Fibroblast of lung (primary cell): ENCODE results near the gene NOXRED1. TPM values are rescaled to one million over a fixed set of nuclear protein-coding genes. Genes with fewer than 3 reads are reported as not detected.

Experiments used
- DNase-seq, 2 donors: peaks; one replicate each; pipeline versions ENCODE4 v3.0.0 to v3.0.0-alpha.2; 2010; ENCODE audit warnings: low read depth in 2 of 2
- H2AFZ ChIP-seq: 2 replicates; pipeline ENCODE4 v1.5.1; 2012; ENCODE audit warnings: low read length, control low read depth, inconsistent platforms
- H3K27ac ChIP-seq: 2 replicates; pipeline ENCODE4 v1.5.1; 2011; ENCODE audit warnings: low read length, control low read depth; ENCODE audit not compliant: insufficient read depth
- H3K27me3 ChIP-seq: 2 replicates; pipeline ENCODE4 v1.5.1; 2011; ENCODE audit warnings: mild to moderate bottlenecking, low read length; ENCODE audit not compliant: control insufficient read depth, insufficient read depth
- H3K36me3 ChIP-seq: 2 replicates; pipeline ENCODE4 v1.5.1; 2011; ENCODE audit warnings: low read length; ENCODE audit not compliant: control insufficient read depth, insufficient read depth
- H3K4me1 ChIP-seq: 2 replicates; pipeline ENCODE4 v1.5.1; 2011; ENCODE audit warnings: low read length; ENCODE audit not compliant: control insufficient read depth, insufficient read depth; ENCODE audit errors: extremely low read depth
- H3K4me2 ChIP-seq: 2 replicates; pipeline ENCODE4 v1.5.1; 2011; ENCODE audit warnings: low read length, control low read depth; ENCODE audit not compliant: insufficient read depth; ENCODE audit errors: extremely low read depth
- H3K4me3 ChIP-seq, 4 experiments: fragments of 200-600 bp in 1 of 4; sonication (generic) in 1 of 4; replicated peaks in 1 of 4; 2 replicates each; pipeline ENCODE4 v1.5.1; 2011 to 2016; ENCODE audit warnings: low read length in 4 of 4, low read depth in 3 of 4, mild to moderate bottlenecking in 3 of 4, control low read depth in 2 of 4, inconsistent platforms in 1 of 4, mixed read lengths in 1 of 4; ENCODE audit not compliant: insufficient read depth in 1 of 4; ENCODE audit errors: control extremely low read depth in 1 of 4
- H3K79me2 ChIP-seq: 2 replicates; pipeline ENCODE4 v1.5.1; 2012; ENCODE audit warnings: mild to moderate bottlenecking, low read length, inconsistent platforms; ENCODE audit not compliant: control insufficient read depth, insufficient read depth
- H3K9ac ChIP-seq: 2 replicates; pipeline ENCODE4 v1.5.1; 2011; ENCODE audit warnings: mild to moderate bottlenecking, low read length, control low read depth; ENCODE audit not compliant: insufficient read depth
- H3K9me3 ChIP-seq: 2 replicates; pipeline ENCODE4 v1.5.1; 2012; ENCODE audit warnings: low read depth, low read length; ENCODE audit not compliant: control insufficient read depth, insufficient read depth
- H4K20me1 ChIP-seq: 2 replicates; pipeline ENCODE4 v1.5.1; 2011; ENCODE audit warnings: low read length; ENCODE audit not compliant: control insufficient read depth, insufficient read depth; ENCODE audit errors: extremely low read depth
- CTCF ChIP-seq, 2 donors: IDR thresholded peaks in 1 of 2; conservative IDR thresholded peaks in 1 of 2; 1 replicate in 1 of 2; 2 replicates in 1 of 2; pipeline ENCODE4 v1.5.1; 2011 to 2012; ENCODE audit warnings: low read length in 2 of 2, control low read depth in 1 of 2, inconsistent platforms in 1 of 2, low read depth in 1 of 2, mild to moderate bottlenecking in 1 of 2
- EZH2 ChIP-seq: IDR thresholded peaks from 2 replicates; pipeline ENCODE4 v1.5.1; 2012; ENCODE audit warnings: low read length, control low read depth, mild to moderate bottlenecking; ENCODE audit errors: missing control alignments
- polyA minus RNA-seq: library from RNA; depleted of rRNA, polyadenylated mRNA; stranded (reverse); fragments of >200 nt; gene quantifications from 2 replicates; pipeline ENCODE4 v1.2.3, GENCODE V29; 2011; ENCODE audit warnings: low replicate concordance
- polyA plus RNA-seq, 2 donors: library from polyadenylated mRNA; depleted of rRNA in 1 of 2; stranded (reverse) in 1 of 2; unstranded in 1 of 2; fragments of >200 nt; gene quantifications; 2 replicates each; pipeline ENCODE4 v1.2.1, GENCODE V29; 2011 to 2012; ENCODE audit warnings: missing spikeins in 1 of 2
- total RNA-seq: library from RNA; depleted of rRNA; stranded (reverse); fragments of >200 nt; gene quantifications from 2 replicates; pipeline ENCODE4 v1.2.1, GENCODE V29; 2014

NOXRED1 gene
- 0.26 and 0.83 TPM in 2 replicates for total RNA-seq
- 0.05 and 0.14 TPM in 2 replicates for polyA plus RNA-seq
- polyA plus RNA-seq (2012): 0.09 and 0.13 TPM in 2 replicates
- not detected in 2 replicates for polyA minus RNA-seq

GRCh38 chr14:77423423-77423822 is at the start of gene NOXRED1:
Gene NOXRED1 (minus strand): TSS chr14:77423523. CDS start chr14:77422889, 634 bp downstream.
- H3K4me2 ChIP-seq: no peak within 1 kb of the TSS
- no peak for DNase-seq
- H3K27ac ChIP-seq: no peak within 1 kb of the TSS
- peaks cover 7% of the 10 kb centered on the region for H3K36me3 ChIP-seq
- H3K4me3 ChIP-seq: no peak within 1 kb of the TSS
- no peaks in the 10 kb centered on the region for H3K9me3 ChIP-seq
- TF ChIP-seq EZH2 (no peak), CTCF (conservative IDR thresholded peaks at IDR 0.05 in 1 of 2, IDR thresholded peaks at IDR 0.05 in 1 of 2; ENCODE audit: low read depth in 1 of 2, low read length in 2 of 2) (no peak)
- no peak within 1 kb of the TSS for H3K9ac ChIP-seq
- no peak within 1 kb of the TSS for H2AFZ ChIP-seq
- H3K27me3 ChIP-seq: no peaks in the 10 kb centered on the region
- no peaks in the 10 kb centered on the region for H3K79me2 ChIP-seq
- H3K4me1 ChIP-seq: no peaks in the 10 kb centered on the region
- no peaks in the 10 kb centered on the region for H4K20me1 ChIP-seq

- no peaks in the 10 kb centered on the region for H3K79me2 ChIP-seq
- TF ChIP-seq EZH2 (no peak), CTCF (conservative IDR thresholded peaks at IDR 0.05 in 1 of 2, IDR thresholded peaks at IDR 0.05 in 1 of 2; ENCODE audit: low read depth in 1 of 2, low read length in 2 of 2) (no peak)
- H3K36me3 ChIP-seq: peaks cover 5% of the 10 kb centered on the region
- H3K9ac ChIP-seq: no peak overlapping the region
- H3K27ac ChIP-seq: no peak overlapping the region
- no peak overlapping the region for H3K4me3 ChIP-seq
- no peak overlapping the region for H2AFZ ChIP-seq
- no peaks in the 10 kb centered on the region for H4K20me1 ChIP-seq
- no peaks in the 10 kb centered on the region for H3K9me3 ChIP-seq
- H3K4me1 ChIP-seq: no peaks in the 10 kb centered on the region
- H3K4me2 ChIP-seq: no peak overlapping the region
- H3K27me3 ChIP-seq: peaks cover 3% of the 10 kb centered on the region
- DNase-seq: no peak
Measured at GRCh38 chr14:77470224-77470870, 47.0 kb upstream of the NOXRED1 start.

GRCh38 chr14:77469539-77469938 is 46.2 kb upstream of the NOXRED1 start:
- Histone ChIP-seq H3K4me1 (no peaks in the 10 kb centered on the region), H3K27ac (no peak overlapping the region)

More at GRCh38 chr14:77469539-77469938, 46.2 kb upstream of the NOXRED1 start:
- Histone ChIP-seq H3K36me3 (peaks cover 7% of the 10 kb centered on the region), H3K4me3 (no peak overlapping the region), H2AFZ (no peak overlapping the region), H3K79me2 (no peaks in the 10 kb centered on the region), H3K4me2 (no peak overlapping the region), H3K27me3 (peaks cover 3% of the 10 kb centered on the region), H3K9me3 (no peaks in the 10 kb centered on the region), H4K20me1 (no peaks in the 10 kb centered on the region), H3K9ac (no peak overlapping the region)
- TF ChIP-seq CTCF (conservative IDR thresholded peaks at IDR 0.05 in 1 of 2, IDR thresholded peaks at IDR 0.05 in 1 of 2; ENCODE audit: low read depth in 1 of 2, low read length in 2 of 2) (no peak), EZH2 (no peak)
- DNase-seq: no peak
